HG03571 (cell line): ENCODE data around the gene PROX1.

Source experiments
- ATAC-seq: cut with Tn5 transposase; IDR thresholded peaks from one replicate; pipeline ENCODE4 v1.9.1; 2021; ENCODE audit not compliant: unreplicated experiment

Gene PROX1

DNA sequence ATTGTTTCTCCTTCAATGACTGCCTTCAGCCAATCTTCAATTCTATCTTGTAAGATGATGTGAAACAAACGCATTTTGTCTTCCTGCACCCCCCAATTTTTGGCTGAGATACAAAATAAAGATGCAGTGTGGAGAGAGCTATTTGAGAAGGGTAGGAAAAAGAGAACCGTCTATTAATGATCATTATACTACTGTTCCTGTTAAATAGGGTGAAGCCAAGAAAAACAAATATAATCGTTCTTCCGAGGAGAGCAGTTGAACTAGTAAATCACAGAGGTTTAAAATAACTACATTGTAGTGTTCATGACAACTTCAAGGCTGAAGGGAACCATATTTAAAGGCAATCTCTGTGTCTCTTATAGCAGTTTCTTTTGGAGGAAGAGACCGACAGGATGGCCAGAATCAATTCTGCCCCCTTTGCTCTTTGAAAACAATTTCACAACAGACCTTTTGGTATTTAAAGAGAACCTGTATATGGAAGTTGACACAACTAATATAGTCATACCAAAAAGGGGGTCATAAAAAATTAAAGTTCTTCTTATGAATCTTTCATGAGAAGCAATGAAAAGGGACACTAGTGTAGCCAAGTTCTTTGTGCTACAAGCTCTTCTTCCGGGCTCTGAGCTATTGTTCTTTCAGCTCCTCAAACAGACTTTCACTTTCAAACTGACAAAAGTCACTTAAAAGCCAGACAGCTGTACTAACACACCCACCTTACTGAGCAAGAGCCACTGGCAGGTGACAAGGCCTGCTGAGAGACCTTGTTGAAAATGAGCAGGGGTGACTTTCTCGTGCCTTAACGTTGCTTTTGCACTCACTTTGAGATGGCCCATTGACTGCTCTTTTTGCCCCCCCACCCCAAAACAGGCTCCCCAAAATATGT, 30.9 kb downstream of the PROX1 start:
- ATAC-seq = no peak

GRCh38 chr1:214019499-214019898, 31.7 kb downstream of the PROX1 start:
- no peak for ATAC-seq

GRCh38 chr1:214021321-214021720, 33.5 kb downstream of the PROX1 start:
- ATAC-seq = no peak

DNA sequence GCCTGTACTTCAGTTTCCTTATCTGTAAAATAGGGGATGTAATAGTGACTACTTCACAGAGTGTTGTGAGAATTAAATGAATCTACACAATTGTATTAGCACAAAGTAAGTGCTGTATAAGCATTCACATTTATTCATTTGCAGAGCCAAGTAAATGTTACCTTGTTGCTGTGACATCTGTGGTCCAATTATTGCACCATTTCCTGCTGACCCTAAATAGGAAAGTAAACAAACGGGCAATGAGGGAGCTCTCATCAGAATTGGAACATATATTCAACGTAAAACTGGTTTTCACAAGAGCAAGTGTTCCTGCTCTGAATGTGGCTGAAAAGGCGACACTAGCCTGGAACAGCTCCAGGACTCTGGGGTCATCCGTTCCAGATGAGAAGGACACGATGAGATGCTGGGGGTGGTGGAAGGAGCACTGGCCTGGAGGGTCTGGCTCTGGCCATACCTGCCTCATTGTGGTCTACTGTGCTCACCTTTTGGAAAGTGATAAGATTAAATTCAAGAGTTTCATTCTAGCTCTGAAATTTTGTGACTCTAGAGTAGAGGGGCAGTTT, 34.5 kb downstream of the PROX1 start:
- no peak for ATAC-seq

GRCh38 chr1:214022810-214023425, 35.1 kb downstream of the PROX1 start:
- no peak for ATAC-seq

GRCh38 chr1:214026985-214027384, 39.2 kb downstream of the PROX1 start:
- no peak for ATAC-seq

GRCh38 chr1:214027498-214027897, 39.7 kb downstream of the PROX1 start:
- no peak for ATAC-seq

DNA sequence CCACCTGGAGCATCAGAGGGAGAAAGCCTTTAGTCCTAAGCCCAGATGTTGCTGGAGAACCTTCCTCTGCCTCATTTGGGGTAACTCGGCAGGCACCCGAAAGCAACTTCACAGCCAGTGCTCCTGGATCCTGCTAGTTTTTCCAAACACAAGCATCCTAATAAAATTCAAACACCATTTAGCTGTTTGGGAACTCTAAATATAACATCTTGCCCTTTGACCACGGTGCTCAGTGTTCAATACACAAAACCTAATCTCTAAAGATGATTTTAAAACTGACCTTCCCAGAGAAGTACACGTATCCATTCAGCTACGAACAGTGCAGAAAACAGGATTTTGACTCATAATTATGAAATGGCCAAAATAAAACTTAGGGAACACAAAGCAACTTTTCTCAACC, 40.3 kb downstream of the PROX1 start:
- no peak for ATAC-seq

DNA sequence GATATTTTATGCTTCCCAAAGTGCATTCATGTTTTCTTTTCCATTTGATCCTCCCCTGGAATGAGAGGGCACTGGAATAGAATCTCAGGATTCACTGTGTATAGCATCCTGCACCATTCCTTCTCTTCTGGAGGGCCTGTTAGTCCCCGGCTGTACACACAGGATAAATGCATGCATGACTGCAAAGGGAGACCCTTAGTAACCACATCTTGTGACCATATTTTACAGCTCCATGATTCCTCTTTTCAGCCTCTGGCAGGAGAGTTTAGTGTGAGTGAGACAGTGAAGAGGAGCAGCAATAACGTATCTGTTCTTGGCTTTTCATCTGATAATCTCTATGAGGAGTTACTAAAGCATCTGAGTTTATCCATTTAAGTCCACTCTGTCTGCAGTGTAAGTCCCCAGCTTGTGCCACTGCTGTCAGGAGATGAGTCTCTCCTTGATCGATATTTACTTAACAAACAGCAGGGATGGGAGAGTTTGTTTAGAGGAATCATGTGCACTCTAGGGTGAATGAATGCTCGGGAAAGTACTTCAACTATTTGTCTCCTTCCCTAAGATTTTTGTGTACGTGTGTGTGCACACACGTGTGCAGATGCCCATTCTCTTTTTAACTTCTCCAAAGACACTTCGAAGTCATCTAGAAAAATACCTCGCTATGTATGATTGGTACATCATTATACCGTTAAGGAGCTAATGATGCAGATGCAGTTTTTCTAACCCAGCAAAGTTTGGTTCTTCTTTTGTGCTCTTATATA, 41.1 kb downstream of the PROX1 start:
- ATAC-seq = no peak

GRCh38 chr1:214029796-214030195, 42.0 kb downstream of the PROX1 start:
- no peak for ATAC-seq

DNA sequence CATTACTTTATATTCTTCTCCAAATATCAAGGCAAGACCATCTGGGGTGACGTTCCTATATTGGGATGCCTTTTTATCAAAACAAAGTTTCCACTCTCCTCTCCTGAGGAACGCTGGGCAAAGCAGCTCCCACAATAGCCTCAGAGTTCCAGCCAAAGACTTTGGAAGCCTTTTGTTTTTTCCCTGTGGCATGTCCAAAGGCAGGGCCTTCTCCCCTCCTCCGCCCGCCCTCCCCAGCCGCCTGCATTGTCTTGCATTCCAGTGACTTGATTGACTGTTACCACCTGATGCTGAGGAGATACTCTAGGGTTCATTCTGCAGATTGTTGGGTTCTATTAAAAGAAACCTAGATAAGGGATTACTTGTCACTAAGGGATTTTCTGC, 43.5 kb downstream of the PROX1 start:
- no peak for ATAC-seq

DNA sequence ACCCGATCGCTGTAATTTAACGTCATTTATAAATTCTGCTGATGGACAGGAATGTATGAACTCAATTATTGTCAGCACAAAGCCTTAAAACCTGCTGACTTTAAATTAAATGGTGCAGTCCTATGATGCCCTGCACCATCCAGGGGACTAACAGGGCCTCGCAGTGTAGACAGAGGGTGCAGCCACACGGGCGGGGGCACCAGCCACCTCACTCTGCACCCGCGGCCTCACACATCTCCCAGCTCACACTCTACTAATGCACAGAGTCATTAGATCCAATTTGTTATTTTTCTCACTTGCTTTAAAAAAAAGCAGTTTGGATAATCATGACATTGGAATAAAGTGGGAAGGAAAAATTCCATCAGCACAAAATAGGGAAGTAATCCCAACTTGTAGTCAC, 49.7 kb downstream of the PROX1 start:
- no peak for ATAC-seq

GRCh38 chr1:214039394-214040018, 51.7 kb downstream of the PROX1 start:
- ATAC-seq = no peak

DNA sequence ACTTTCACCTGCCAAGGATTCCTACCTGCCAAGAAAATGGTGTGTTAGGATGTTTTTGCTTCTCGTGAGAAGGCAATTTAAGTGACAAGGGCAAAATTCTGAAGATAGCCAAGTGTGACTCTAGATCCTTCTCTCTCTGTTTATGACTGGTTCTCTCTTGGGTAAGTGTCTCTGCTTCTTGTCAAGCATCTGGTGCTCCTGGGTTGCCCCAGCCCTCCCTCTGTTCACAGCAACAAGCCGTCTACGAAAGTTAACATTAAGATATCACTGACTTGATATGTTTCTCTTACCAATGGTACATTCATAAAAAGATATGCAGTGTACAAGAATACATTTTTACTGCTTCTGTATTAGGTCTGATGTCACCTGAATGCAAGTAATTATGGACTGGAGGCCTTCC, 55.4 kb downstream of the PROX1 start:
- no peak for ATAC-seq

DNA sequence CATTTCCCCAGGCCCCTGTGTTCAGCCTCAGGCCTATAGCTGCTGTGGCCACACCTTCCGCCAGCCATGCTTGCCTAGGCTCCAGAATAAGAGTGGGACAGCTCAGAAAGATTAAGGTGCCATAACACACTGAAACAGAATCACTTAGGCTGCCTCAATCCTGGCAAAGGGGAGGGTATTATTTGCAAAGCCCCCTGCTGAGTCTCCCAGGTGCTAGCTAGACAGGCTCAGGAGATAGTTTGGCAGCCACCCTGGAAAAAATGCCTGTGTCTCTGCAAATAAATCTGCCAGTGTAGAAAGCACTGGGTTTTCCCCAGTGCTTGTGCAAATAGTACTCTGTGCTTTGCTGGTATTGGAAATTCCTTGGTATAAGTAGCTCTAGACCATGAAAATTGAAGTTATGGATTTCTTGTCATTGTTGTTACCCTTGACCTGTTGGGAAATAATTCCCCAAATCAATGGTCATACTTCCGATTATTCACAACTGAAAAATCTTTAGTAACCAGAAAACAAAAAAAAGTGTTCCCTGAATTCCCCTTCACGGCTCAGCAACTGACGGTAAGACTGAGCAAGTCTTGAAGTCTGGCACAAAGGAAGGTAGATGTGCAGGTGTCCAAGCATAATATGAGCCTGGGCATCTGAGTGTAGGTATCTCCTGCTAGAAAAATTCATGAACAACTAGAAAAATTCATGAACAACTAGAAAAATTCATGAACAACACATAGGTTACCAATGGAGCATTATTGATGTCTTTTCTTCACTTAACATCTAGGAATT, 56.9 kb downstream of the PROX1 start:
- ATAC-seq = no peak

GRCh38 chr1:214050513-214051401, 63.0 kb downstream of the PROX1 start:
- no peak for ATAC-seq

DNA sequence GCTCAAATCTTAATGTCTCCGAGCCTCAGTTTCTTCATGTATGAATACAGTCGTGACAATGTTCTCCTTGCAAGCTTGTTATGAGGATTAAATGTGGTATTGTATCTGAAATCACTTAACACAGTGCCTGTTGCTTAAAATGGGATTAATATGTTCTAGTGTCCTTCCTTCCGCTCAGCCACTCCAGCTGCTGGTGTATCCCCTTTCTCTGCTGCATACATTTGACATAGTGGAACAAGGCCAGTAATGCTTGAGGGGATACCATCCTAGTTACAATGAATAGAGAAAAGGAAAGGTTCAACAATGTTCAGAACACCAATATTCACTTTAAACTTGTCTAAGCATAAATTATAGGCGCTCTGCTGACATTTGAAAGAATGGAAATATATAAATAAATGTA, 64.0 kb downstream of the PROX1 start:
- ATAC-seq = no peak

DNA sequence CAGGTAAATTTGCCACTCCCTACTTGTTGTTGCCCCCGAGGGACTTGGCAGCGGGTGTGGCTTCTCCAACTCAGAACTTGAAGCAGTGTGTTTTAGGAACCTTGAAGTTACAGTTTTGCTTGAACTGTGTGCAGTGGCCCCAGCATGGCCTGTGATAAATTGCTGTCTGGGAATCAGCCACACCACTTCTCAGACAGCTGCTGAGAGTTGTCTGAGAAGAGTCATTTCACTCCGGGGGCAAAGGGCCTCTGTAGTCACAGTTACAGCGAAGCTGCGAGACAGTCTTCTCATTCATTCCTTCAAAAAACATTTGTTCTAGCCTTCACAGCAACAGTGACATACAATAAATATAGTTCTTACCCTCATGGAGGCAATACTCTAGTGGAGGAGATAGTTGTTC, 70.3 kb downstream of the PROX1 start:
- no peak for ATAC-seq

- ATAC-seq = no peak
Observed at GRCh38 chr1:214066190-214066589, 78.4 kb downstream of the PROX1 start.
